Loucy (cell line): Measurements from ENCODE around the gene MRM2.

Source experiments
- CTCF ChIP-seq: fragments of 200-600 bp; sonication (generic); conservative IDR thresholded peaks from 2 replicates; pipeline ENCODE4 v1.5.1; 2014; ENCODE audit warnings: mild to moderate bottlenecking, antibody characterized with exemption, low read length
- EZH2phosphoT487 ChIP-seq: fragments of 200-600 bp; IDR thresholded peaks from 2 replicates; pipeline ENCODE4 v1.6.1; 2018; ENCODE audit warnings: antibody characterized with exemption, mild to moderate bottlenecking, moderate library complexity, borderline replicate concordance

- TF ChIP-seq CTCF (no peak), EZH2phosphoT487 (no peak)
Observed at GRCh38 chr7:2278026-2278425, 36.0 kb upstream of the MRM2 start.
